GM12892 (cell line): ENCODE measurements around the gene NAV3.

ENCODE experiments used
- POLR2A ChIP-seq: IDR thresholded peaks from 2 replicates; pipeline ENCODE4 v1.6.1; 2011; ENCODE audit warnings: low read depth, low read length, control low read depth
- POLR2AphosphoS5 ChIP-seq: IDR thresholded peaks from 2 replicates; pipeline ENCODE4 v1.6.1; 2011; ENCODE audit warnings: low read depth, low read length, control low read depth

GRCh38 chr12:78087363-78087675 is 256.6 kb downstream of the NAV3 start:
- TF ChIP-seq POLR2AphosphoS5 (no peak), POLR2A (no peak)
